Measurements from ENCODE around the gene IL17RA.
A peak's percentile ranks its signal among the peaks of the same experiment; 100 is the strongest.

Gene IL17RA

GRCh38 chr22:17121233-17122195 is 36.7 kb downstream of the IL17RA start, which contains the start of gene TMEM121B:
Gene TMEM121B, minus strand, starts transcription at chr22:17121360. Its CDS starts 233 bp downstream, at chr22:17121127.
- peak within 1 kb of the TSS; percentile 38 for H3K4me3 ChIP-seq (ENCODE audit: low read depth, low read length)
- in situ Hi-C loops (cut with HindIII; ENCODE audit: low pct_ligation_motif_present, low sequenced_read_pairs) = no loop called here
- H3K27ac ChIP-seq = no peak within 1 kb of the TSS
- DNase-seq = peak; percentile 36
- peaks cover 15% of the 10 kb centered on the region for H3K27me3 ChIP-seq (replicated peaks)
- TF ChIP-seq CTCF (IDR thresholded peaks at IDR 0.05; ENCODE audit: low read depth, low read length, missing control alignments) = no peak
- no peaks in the 10 kb centered on the region for H3K36me3 ChIP-seq (replicated peaks)

GRCh38 chr22:17130199-17130598 is 45.4 kb downstream of the IL17RA start:
- no peak overlapping the region for H3K4me3 ChIP-seq (ENCODE audit: low read depth, low read length)
- in situ Hi-C loops (cut with HindIII; ENCODE audit: low pct_ligation_motif_present, low sequenced_read_pairs) = no loop called here
- no peaks in the 10 kb centered on the region for H3K27me3 ChIP-seq (replicated peaks)
- H3K36me3 ChIP-seq (replicated peaks) = no peaks in the 10 kb centered on the region
- no peak for DNase-seq
- no peak for TF ChIP-seq CTCF (IDR thresholded peaks at IDR 0.05; ENCODE audit: low read depth, low read length, missing control alignments)
- H3K27ac ChIP-seq = no peak overlapping the region

- no peak overlapping the region for H3K27ac ChIP-seq
- no peak for DNase-seq
- no peaks in the 10 kb centered on the region for H3K36me3 ChIP-seq (replicated peaks)
- in situ Hi-C loops (cut with HindIII; ENCODE audit: low pct_ligation_motif_present, low sequenced_read_pairs) = no loop called here
- H3K4me3 ChIP-seq (ENCODE audit: low read depth, low read length) = no peak overlapping the region
- no peak for TF ChIP-seq CTCF (IDR thresholded peaks at IDR 0.05; ENCODE audit: low read depth, low read length, missing control alignments)
- no peaks in the 10 kb centered on the region for H3K27me3 ChIP-seq (replicated peaks)
Measured at GRCh38 chr22:17131686-17132085, 46.9 kb downstream of the IL17RA start.

- H3K4me3 ChIP-seq (ENCODE audit: low read depth, low read length) = no peak overlapping the region
- H3K27ac ChIP-seq = no peak overlapping the region
- in situ Hi-C loops (cut with HindIII; ENCODE audit: low pct_ligation_motif_present, low sequenced_read_pairs) = no loop called here
- no peak for TF ChIP-seq CTCF (IDR thresholded peaks at IDR 0.05; ENCODE audit: low read depth, low read length, missing control alignments)
- H3K27me3 ChIP-seq (replicated peaks) = no peaks in the 10 kb centered on the region
- no peak for DNase-seq
- no peaks in the 10 kb centered on the region for H3K36me3 ChIP-seq (replicated peaks)
Measured at GRCh38 chr22:17132112-17132511, 47.3 kb downstream of the IL17RA start.

GRCh38 chr22:17133137-17133536 is 48.3 kb downstream of the IL17RA start:
- no peak for DNase-seq
- no peaks in the 10 kb centered on the region for H3K36me3 ChIP-seq (replicated peaks)
- H3K27ac ChIP-seq = no peak overlapping the region
- no peaks in the 10 kb centered on the region for H3K27me3 ChIP-seq (replicated peaks)
- no peak for TF ChIP-seq CTCF (IDR thresholded peaks at IDR 0.05; ENCODE audit: low read depth, low read length, missing control alignments)
- H3K4me3 ChIP-seq (ENCODE audit: low read depth, low read length) = no peak overlapping the region
- in situ Hi-C loops (cut with HindIII; ENCODE audit: low pct_ligation_motif_present, low sequenced_read_pairs) = no loop called here
